Measurements from ENCODE around the gene DHRS7B.

DHRS7B gene

GRCh38 chr17:21172846-21173245 is 46.1 kb downstream of the DHRS7B start:
- H3K4me3 ChIP-seq (ENCODE audit: low read depth, low read length) = no peak overlapping the region
- TF ChIP-seq CTCF (IDR thresholded peaks at IDR 0.05; ENCODE audit: low read depth, low read length, missing control alignments) = no peak
- DNase-seq (ENCODE audit: low read depth) = no peak

GRCh38 chr17:21173543-21173942 is 46.8 kb downstream of the DHRS7B start:
- DNase-seq (ENCODE audit: low read depth) = no peak
- TF ChIP-seq CTCF (IDR thresholded peaks at IDR 0.05; ENCODE audit: low read depth, low read length, missing control alignments) = no peak
- H3K4me3 ChIP-seq (ENCODE audit: low read depth, low read length) = no peak overlapping the region

GRCh38 chr17:21174186-21174585 is 47.4 kb downstream of the DHRS7B start:
- no peak for TF ChIP-seq CTCF (IDR thresholded peaks at IDR 0.05; ENCODE audit: low read depth, low read length, missing control alignments)
- DNase-seq (ENCODE audit: low read depth) = no peak

GRCh38 chr17:21174713-21175112 is 47.9 kb downstream of the DHRS7B start:
- no peak for DNase-seq (ENCODE audit: low read depth)
- no peak for TF ChIP-seq CTCF (IDR thresholded peaks at IDR 0.05; ENCODE audit: low read depth, low read length, missing control alignments)
- no peak overlapping the region for H3K4me3 ChIP-seq (ENCODE audit: low read depth, low read length)

More at GRCh38 chr17:21174186-21174585, 47.4 kb downstream of the DHRS7B start:
- no peak overlapping the region for H3K4me3 ChIP-seq (ENCODE audit: low read depth, low read length)

- TF ChIP-seq CTCF (IDR thresholded peaks at IDR 0.05; ENCODE audit: low read depth, low read length, missing control alignments) = no peak
- no peak for DNase-seq (ENCODE audit: low read depth)
- no peak overlapping the region for H3K4me3 ChIP-seq (ENCODE audit: low read depth, low read length)
Measured at GRCh38 chr17:21176773-21177395, 50.1 kb downstream of the DHRS7B start.

GRCh38 chr17:21177401-21177800 is 50.6 kb downstream of the DHRS7B start:
- no peak overlapping the region for H3K4me3 ChIP-seq (ENCODE audit: low read depth, low read length)
- no peak for DNase-seq (ENCODE audit: low read depth)
- no peak for TF ChIP-seq CTCF (IDR thresholded peaks at IDR 0.05; ENCODE audit: low read depth, low read length, missing control alignments)
